Dedifferentiated amniotic fluid mesenchymal stem cell (primary cell): ENCODE results near the gene EFCAB11.

Experiments used
- DNase-seq: peaks from one replicate; pipeline ENCODE4 v3.0.0-alpha.2; 2016; ENCODE audit errors: extremely low spot score

Gene EFCAB11

DNA sequence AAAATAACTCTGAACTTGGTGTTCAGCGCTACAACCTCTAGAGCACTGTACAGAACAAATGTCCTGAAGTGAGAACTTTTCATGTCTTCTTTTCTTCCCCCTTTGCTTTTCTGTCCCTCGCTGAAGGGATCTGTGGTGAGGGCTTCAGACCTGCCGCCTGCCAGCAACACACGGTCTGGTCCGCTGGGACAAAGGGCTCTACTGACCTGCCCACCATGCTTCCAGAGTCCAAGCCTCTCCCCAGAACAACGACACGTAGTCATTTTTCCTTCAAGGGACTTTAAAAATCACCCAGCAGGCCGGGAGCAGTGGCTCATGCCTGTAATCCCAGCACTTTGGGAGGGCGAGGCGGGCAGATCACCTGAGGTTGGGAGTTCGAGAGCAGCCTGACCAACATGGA is 140.4 kb downstream of the EFCAB11 start:
- no peak for DNase-seq

DNA sequence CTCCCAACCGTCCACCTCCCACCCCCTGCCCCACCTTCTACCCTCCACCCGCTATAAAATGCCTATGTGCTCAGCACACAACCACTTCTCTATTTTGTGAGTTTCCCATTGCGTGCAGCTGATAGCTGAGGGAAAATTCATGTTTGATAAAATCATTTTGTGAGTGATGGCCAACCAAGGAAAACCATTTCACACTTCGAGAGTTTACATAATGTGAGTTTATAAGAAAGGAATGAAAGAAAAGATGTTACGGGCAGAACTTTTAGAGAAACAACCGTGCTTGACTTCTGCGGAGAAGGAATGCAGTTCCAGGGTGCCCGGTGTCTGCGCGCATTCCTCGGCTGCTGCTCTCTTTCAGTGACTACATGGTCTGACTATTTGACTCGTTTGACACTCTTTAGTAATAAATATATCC is 140.9 kb downstream of the EFCAB11 start:
- peak; percentile 81 for DNase-seq

DNA sequence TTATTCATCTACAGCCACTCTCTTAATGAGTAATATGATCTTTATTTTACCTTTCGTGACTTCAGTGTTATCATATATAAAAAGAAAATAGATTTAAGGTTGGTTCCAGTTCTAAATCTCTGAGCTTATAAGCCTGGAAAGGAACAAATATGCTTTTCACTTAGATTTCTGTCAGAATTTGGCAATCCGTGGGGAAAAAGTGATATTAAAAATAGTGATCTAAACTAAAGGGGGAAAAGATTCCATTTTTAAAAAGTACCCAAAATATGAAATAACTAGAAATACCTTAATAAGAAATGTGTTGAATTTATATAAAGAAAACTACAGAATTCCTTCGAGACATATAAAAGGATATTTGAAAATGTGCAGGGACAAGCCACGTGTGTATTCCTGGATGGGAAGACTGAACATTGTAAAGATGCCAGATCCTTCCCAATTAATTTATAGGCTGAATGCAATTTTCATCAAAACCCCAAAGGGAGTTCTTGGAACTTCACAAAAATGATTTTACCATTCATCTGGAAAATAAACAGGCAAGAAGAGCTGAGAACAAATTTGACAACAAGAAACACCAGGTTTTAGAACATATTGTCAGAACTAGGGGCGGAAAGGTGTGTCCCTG is 142.5 kb downstream of the EFCAB11 start:
- no peak for DNase-seq

DNA sequence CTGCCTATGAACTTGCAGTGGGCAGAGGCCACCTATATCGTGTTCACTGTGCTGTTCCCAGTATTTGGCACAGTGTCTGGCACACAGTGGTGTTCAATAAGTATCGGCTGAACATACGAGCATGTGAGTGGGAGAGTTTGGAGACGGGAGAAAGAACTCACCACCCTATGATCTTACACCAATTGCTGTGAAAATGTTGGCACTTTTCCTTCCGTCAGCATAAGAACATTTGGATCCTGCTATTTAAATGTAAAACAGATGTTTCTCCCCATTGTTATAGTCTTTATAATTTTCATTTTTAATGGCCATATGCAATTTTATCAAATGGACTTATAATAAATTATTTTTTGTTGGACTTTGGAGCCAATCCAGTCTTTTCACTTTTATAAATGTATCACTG is 144.4 kb downstream of the EFCAB11 start:
- DNase-seq: no peak

DNA sequence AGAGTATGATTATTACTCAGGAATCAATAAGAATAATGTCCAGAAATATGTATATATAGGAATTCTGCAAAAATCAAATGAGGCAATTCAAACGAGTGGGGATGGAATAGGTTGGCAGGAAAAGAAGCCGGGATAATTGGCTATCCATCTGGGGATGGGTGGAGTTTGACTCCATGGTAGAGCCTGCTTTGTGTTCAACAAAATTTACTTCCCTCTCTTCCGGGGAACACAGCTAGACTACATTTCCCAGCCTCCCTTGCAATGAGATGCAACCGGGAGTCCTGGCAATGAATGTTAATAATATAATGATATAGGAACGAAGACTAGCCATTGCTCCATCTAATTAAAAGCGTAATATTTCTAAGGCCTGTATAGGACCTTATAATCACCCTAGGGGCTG is 146.6 kb downstream of the EFCAB11 start:
- no peak for DNase-seq

DNA sequence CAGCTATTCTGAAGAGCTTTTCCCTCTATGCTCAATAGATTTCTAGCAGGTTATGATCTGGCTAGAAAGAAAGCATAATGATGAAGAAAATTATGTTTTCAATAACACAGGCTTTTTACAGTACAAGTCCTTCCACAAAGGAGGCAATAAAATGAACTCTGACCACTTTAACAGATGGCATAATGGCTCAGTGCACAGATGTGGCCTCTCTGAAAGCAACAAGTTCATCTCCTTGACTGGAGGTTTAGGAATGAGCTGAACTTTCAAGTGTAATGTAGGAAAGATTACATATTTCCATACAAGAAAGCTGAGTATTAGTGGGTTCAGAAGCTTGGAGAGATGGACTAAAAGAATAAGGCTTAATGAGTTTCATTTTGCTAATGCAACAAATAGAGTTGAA is 147.4 kb downstream of the EFCAB11 start:
- DNase-seq: no peak

DNA sequence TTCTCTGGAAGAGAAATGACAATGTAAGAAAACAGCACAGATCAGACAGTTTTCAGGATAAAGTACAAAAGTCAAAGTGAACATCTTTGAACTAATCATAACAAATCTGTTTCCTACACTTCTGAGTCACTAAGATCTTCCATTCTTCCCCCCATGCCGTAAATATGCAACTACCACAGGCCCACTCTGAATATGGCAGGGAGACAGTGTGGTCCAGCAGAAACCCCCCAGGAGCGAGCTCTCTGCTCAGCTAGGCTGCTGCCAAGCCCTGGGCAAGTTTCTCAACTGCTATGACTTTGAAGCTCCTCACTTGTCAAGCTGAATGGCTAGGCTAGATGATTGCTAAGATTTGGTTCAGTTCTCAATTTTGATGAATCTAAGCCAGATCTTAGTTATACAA is 148.1 kb downstream of the EFCAB11 start:
- DNase-seq: no peak

DNA sequence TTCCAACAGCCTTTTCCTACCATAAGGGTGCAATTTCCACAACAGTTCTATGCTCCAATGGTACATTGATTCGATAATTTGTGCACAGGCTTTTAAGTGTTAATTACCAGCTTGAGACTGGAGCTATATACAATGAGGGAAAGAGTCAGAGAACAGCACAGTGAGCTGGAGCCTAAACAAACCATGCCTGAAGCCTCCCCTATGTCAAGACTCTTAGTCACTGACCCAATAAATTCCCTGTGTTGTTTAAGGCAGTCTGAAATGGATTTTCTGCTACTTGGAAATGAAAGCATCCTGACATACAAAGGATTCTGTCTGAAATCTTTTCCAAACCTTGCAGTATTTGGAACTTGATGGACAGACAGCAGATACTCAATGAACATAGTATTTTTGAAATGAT is 149.0 kb downstream of the EFCAB11 start:
- no peak for DNase-seq

DNA sequence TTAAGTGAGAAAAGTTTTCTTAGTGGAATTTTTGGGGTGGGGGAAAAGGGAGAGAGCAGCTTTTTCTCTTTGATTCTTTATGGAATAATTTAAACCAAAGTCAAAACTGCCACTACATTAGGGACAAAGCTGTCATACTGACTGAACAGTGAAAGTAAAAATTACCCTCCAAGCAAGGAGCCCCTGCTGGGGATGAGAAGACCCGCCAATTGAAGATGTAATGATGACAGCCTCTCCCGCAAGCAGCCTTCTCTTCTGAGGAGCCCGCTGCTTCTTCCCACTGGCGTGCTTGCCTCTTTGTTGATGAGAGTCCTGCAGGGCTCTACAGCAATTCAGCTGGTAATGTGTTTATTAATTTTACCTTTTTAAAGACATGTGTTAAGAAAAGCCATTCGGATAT is 151.0 kb downstream of the EFCAB11 start:
- DNase-seq: no peak

DNA sequence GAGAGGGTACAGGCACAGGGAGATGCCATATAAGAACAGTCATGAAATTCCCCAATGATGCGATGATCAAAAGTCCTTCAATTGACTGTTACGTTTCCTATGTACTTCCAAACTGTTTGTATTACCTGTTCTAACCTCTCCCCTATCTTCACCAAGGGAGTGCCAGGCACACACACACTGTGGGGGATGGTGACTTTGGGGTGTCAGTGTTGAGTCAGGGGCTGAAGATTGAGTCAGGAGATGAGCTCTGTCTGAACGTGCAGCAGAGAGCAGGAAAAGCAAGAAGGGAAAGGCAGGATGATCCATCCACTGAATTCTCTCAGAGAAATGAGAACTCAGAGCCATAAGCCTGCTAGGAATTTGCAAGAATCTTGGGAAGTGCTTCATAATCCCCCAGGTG is 153.4 kb downstream of the EFCAB11 start:
- no peak for DNase-seq

DNA sequence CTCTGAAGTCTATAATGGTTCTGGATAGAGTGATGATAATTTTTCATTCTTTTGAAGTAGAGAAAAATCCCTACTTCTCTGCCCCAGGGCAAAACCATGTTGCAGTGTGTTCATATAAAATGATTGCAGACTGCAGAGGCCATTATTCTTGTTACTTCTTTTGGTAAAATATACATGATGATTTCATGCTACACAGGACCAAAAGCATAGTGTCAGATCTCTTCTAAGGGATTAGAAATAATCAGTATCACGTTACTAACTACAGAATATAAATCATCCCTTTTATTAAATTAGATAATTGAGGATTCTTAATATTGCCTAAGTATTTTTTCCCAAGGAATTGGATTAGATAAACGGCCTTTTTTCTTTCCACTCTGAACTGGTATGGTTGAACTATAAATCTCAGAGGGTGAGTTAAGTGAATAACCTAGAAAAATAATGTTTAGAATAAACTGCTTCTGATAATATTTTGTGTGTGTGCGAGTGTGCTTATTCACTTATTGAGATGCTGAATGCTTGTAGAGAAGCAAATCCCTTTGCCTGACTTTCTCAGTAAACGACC is 156.2 kb downstream of the EFCAB11 start:
- DNase-seq: no peak

DNA sequence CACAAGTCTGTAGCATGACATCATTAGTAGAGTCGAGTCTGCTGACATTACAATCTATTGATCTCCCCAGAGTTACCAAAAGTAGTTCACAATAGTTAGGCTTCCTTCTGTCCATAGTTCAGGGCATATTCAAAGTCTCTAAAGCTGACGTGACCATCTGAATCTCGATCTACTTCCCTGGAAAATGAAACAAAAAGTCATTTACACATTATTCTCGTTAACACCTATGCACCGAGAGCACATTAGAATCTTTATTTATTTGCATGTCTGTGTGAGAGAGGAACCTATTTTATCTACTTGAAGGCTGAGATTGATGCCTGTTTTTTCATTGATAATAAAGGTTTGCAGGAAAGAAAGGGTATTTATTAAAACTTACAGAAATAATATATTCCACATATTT is 157.4 kb downstream of the EFCAB11 start:
- DNase-seq: no peak

DNA sequence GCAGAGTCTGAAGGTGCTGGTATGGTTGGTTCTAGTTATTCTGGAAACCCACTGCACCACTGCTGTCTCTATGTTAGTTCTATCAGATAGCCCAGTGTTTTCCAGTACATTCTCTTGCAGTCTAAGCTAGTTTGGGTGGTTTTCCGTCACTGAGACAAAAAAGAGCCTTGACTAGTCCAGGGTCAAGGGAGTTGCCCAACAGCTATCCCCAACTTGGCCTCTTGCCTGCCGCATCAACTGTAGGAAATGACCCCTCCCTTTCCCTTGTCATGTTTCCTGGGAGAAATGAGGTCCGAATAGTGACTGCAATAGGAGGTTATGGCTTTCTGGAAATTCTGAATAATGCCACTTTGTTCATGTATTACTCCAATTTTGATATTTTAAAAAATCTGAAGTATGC is 160.4 kb downstream of the EFCAB11 start:
- DNase-seq: no peak

DNA sequence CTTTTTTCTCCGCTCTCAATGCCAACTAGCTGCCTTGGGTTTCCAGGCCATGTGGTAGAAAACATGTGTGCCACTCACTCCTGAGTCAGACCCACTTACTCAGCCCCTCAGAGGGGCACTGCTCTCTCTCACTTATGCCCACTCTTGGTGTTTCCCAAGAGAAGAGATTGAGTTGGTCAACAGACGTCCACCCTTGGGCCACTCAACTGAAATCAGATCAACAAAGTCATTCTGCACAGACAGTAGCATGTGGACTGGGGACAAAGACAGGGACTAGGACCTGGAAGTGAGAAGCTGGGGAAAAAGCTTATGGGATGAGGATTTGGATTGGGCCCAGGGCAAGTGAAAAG is 161.2 kb downstream of the EFCAB11 start:
- no peak for DNase-seq

DNA sequence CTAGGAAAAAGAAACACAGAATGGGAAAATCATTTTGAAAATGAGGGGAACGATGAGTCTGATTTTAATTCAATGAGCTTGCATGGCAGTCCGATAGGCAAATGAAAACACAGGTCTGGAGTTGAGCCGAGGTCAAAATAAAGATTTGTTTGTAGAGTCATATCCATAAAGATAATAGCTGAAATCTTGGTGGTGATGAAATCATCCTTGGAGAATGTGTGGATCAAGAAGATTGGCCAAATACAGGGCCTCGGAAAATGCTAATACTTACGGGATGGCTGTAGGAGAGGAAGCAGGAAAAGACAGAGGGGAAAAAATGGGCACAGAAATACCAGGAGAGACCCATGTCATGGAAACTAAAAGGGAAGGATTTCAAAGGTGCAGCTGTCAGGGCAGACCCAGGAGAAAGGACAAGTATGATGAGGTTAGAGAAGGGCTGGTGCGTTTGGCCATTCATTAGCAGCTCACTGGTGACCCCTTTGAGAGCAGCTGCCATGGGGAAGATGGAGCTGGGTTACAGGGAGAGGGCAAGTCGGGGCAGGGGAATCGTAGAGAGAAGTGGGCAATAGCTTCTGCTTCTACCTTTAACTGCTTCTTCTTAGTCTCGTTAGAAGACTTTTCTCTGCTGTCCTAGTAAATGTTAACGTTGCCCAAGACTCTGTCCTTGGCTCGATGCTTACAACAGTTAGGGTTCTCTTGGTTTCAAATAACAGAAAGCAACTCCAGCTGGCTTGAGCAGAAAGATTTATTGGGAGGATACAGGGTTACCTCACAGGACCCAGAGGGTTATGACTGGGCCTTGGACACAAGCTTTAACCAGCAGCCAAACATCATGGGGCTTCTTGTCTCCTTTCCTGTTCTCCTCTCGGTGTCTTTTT is 161.8 kb downstream of the EFCAB11 start:
- DNase-seq: no peak

DNA sequence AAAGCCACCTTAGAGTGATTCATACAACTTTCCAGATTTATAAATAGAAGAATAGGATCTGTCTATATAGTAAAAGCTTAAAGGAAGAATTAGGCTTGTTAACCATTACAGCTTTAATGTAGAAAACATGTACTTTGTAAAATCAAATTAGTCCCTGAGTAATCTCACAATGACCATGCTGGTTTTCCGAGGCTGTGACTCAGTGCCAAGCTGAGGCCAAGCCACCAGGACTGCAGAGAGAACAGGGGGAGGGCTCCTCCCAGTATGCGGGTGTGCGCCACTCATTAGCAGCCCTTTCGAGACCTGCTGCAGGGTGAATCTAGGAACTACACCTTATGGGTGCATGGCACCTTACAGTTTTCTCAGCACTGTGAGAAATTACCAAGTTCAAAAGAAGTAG is 167.0 kb downstream of the EFCAB11 start:
- no peak for DNase-seq

DNA sequence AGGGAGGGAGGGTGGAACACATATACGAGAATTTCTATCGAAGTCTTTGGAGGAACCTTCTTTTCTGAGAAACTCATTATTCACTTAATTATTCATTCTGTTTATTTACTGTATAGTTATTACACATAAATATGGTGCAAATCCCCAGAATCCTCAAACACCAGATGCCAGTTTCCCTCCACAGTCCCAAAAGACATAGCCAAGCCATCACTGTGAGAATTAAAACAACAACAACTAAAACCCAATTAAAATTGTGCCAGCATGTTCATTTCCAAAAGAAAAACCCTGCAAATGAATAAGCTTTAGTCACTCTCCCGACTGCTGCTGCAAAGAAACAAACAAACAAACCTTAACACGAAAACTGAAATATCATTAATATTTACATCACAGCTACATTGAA is 173.5 kb downstream of the EFCAB11 start:
- no peak for DNase-seq

DNA sequence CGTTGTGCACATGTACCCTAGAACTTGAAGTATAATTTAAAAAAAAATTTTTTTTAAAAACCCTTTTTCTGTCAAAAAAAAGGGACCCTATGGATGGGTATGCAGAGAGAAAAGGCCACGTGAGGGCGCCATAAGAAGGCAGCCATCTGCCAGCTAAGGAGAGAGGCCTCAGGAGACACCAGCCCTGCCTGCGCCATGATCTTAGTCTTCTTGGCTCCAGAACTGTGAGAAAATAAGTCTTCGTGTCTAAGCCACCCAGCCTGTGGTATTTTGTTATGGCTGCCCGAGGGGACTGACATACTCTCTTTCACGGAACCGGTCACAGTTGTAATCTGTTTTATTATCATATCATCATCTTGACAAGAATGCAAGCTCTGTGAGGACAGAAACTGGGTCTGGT is 174.8 kb downstream of the EFCAB11 start:
- no peak for DNase-seq

DNA sequence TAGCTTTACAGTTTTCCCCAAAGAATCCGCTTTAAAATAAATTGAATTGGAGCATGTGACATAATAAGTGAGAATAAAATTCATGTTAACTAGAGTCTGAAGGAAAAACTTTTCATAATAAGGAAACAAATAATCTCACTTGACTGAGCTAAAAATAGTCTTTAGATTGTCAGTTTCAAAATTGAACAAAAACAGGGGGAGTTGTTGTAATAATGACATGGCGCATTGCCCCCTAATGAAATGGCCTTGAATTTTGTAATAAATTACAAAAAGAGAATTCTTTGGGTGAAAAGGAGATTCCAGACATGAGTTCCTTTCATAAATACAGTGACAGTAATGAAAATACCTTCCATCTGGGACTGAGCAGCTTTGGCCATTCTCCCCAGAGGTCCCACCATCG is 178.6 kb downstream of the EFCAB11 start:
- no peak for DNase-seq

DNA sequence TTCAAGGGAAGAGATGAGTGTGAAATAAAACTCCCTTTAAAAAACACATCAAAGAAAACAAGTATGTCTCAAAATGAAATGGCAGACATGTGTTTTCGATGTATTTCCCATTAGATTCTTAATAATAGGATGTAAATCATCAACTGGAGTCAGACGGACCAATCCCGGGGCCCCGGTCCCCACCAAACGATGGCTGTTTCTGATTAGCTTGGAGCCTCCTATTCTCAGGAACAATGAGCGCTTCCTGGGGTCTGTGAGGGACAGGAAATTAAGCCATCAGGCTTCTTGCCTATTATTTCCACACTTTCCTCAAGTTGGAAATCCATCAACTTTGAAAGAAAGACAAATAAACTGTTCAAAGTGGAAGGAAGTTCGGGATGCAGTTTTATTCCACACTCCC is 179.4 kb downstream of the EFCAB11 start:
- no peak for DNase-seq

DNA sequence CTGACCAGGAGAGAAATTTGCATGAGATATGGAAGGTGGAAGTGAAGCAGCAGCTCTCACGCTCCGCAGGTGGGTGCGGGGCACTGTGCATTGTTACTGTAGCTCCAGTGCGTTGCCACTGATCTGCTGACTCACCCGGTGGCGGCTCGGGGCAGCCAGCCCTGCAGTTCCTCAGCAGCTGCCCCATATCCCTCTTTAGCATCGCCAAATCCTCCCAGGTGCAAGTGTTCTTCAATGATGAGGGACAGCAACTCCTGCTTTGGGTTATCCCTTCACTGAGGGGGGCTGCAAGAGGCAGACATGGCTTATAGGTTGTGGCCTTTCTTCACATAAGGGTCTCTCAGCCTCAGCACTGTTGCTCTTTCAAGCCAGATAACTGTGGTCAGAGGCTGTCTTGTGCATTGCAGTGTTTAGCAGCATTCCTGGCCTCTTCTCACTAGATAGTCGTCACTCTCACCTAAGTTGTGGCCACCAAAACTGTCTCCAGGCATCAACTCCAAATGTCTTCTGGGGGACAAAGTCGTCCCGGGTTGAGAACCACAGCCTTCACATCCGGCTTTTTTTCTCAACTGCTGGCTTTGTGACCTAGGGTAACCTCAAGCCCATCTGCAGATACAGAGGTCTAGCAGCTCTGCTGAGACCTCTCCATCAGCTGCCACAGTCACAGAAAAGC is 180.8 kb downstream of the EFCAB11 start:
- no peak for DNase-seq

DNA sequence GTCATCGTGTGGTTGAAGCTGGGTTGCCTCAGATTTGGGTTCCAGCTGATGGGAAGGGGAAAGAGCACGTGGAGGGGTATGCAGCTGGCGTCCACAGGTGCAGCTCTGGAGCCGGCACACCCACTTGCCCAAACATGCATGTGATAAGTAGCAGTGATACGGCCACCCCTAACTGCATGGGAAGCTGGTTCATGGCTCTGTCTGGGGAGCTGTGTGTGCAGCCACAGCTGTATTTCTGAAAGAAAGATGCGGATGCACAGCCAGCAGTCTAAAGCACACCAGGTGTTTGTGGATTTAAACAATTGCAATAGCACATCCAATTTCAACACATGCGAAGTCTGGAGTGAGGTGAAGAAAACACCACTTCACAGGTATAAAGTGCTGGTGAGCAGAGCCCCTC is 181.4 kb downstream of the EFCAB11 start:
- DNase-seq: no peak

DNA sequence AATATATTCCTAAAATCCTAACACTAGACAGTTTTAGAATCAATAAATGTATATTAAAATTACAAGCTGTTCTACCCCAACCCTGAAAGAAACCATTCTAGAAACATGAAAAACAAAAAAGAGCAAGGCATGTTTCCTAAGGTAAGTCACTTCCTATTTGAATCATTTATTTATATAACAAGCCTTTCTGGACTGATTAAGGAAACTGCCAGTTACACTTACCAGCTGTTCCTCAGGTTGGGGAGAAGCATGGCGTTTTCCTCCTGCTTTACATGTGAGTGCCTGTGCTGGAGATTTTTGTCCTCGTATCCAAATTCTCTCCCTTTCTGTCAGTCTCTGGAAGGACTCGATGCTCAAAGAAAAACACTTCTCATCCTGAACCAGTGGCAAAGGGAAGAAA is 183.3 kb downstream of the EFCAB11 start:
- DNase-seq: peak; percentile 45
